ENCODE data around the gene MATR3.

Gene MATR3

GRCh38 chr5:139273322-139273571 is 20.3 kb upstream of the MATR3 start:
- ATAC-seq: peak in 1 of 2 donors; percentile 1

GRCh38 chr5:139273572-139274289 is 19.8 kb upstream of the MATR3 start:
- ATAC-seq: peak; percentile 90 to 93

- ATAC-seq: no peak
Measured at GRCh38 chr5:139275536-139275935, 18.0 kb upstream of the MATR3 start.

- no peak for ATAC-seq
Measured at GRCh38 chr5:139275956-139276355, 17.6 kb upstream of the MATR3 start.

GRCh38 chr5:139276426-139276825 is 17.1 kb upstream of the MATR3 start:
- no peak for ATAC-seq

- no peak for ATAC-seq
Measured at GRCh38 chr5:139277171-139277570, 16.4 kb upstream of the MATR3 start.

- no peak for ATAC-seq
Measured at GRCh38 chr5:139278540-139279274, 14.8 kb upstream of the MATR3 start.

- no peak for ATAC-seq
Measured at GRCh38 chr5:139282197-139282557, 11.4 kb upstream of the MATR3 start.

- ATAC-seq: no peak
Measured at GRCh38 chr5:139283252-139284166, 10.0 kb upstream of the MATR3 start.

- no peak for ATAC-seq
Measured at GRCh38 chr5:139284295-139284694, 9.2 kb upstream of the MATR3 start.

- ATAC-seq: no peak
Measured at GRCh38 chr5:139285651-139286392, 7.7 kb upstream of the MATR3 start.

GRCh38 chr5:139287890-139288635 is 5.5 kb upstream of the MATR3 start:
- no peak for ATAC-seq

GRCh38 chr5:139291051-139291450 is 2.5 kb upstream of the MATR3 start:
- ATAC-seq: no peak

- ATAC-seq: peak in 1 of 2 donors; percentile 1
Measured at GRCh38 chr5:139293202-139293506, 386 bp upstream of the MATR3 start.

GRCh38 chr5:139294374-139295165 is 1.0 kb downstream of the MATR3 start:
- peak; percentile 9 to 15 for ATAC-seq

GRCh38 chr5:139295346-139296057 is 2.0 kb downstream of the MATR3 start:
- ATAC-seq: no peak

GRCh38 chr5:139296198-139296597 is 2.7 kb downstream of the MATR3 start:
- no peak for ATAC-seq

- ATAC-seq: no peak
Measured at GRCh38 chr5:139296862-139297326, 3.4 kb downstream of the MATR3 start.

GRCh38 chr5:139297439-139298133 is 4.0 kb downstream of the MATR3 start:
- ATAC-seq: no peak

- no peak for ATAC-seq
Measured at GRCh38 chr5:139298242-139298641, 4.7 kb downstream of the MATR3 start.

Measured in activated CD4-positive, CD25-positive, alpha-beta regulatory T cell treated with anti-CD3 and anti-CD28 coated beads, Interleukin-2, amount 50 U/mL, for 24 hours (primary cell).